ENCODE measurements around the gene SELENON.

The SELENON gene

DNA sequence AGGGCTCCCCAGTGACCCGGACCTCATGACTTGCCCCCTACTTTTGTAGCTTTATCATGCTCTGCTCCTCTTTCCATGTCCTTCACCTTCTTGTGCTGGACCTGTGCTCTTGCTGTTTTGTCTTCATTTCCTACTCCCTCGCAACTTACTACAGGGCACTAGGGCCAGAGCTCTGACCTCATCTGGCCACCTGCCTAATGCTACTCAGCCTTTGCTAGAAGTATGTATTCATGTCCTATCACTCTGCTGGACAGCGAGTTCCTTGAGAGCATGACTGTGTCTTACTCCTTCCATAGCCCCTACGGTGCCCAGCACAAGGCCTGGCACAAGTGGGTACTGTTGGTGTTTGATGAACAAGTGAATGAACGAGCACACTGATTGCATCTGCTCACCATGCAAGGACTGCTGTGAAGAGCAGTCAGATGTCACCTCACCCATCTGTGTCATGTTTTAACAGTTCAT is 21.7 kb downstream of the SELENON start:
- no peak for TF ChIP-seq NFIC (IDR thresholded peaks at IDR 0.05)
- TF ChIP-seq, protein P1, sequence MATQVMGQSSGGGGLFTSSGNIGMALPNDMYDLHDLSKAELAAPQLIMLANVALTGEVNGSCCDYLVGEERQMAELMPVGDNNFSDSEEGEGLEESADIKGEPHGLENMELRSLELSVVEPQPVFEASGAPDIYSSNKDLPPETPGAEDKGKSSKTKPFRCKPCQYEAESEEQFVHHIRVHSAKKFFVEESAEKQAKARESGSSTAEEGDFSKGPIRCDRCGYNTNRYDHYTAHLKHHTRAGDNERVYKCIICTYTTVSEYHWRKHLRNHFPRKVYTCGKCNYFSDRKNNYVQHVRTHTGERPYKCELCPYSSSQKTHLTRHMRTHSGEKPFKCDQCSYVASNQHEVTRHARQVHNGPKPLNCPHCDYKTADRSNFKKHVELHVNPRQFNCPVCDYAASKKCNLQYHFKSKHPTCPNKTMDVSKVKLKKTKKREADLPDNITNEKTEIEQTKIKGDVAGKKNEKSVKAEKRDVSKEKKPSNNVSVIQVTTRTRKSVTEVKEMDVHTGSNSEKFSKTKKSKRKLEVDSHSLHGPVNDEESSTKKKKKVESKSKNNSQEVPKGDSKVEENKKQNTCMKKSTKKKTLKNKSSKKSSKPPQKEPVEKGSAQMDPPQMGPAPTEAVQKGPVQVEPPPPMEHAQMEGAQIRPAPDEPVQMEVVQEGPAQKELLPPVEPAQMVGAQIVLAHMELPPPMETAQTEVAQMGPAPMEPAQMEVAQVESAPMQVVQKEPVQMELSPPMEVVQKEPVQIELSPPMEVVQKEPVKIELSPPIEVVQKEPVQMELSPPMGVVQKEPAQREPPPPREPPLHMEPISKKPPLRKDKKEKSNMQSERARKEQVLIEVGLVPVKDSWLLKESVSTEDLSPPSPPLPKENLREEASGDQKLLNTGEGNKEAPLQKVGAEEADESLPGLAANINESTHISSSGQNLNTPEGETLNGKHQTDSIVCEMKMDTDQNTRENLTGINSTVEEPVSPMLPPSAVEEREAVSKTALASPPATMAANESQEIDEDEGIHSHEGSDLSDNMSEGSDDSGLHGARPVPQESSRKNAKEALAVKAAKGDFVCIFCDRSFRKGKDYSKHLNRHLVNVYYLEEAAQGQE (IDR thresholded peaks at IDR 0.05; ENCODE audit: low read depth) = no peak; the same call in 1 of the 2 replicates
- TF ChIP-seq EP300 (IDR thresholded peaks at IDR 0.05; ENCODE audit: borderline replicate concordance) = no peak
- TF ChIP-seq TEAD4 (IDR thresholded peaks at IDR 0.05) = no peak
- TF ChIP-seq YY1 (IDR thresholded peaks at IDR 0.05; ENCODE audit: low read depth) = no peak
- TF ChIP-seq FOXM1 (IDR thresholded peaks at IDR 0.05; ENCODE audit: borderline replicate concordance, low read depth) = no peak
- TF ChIP-seq, protein P2, sequence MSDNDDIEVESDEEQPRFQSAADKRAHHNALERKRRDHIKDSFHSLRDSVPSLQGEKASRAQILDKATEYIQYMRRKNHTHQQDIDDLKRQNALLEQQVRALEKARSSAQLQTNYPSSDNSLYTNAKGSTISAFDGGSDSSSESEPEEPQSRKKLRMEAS (IDR thresholded peaks at IDR 0.05) = no peak
- no peak for TF ChIP-seq TAF1 (IDR thresholded peaks at IDR 0.05; ENCODE audit: low read depth)
- no peak for TF ChIP-seq CREB1 (IDR thresholded peaks at IDR 0.05; ENCODE audit: low read depth)
- no peak for TF ChIP-seq EGR1 (IDR thresholded peaks at IDR 0.05)
- TF ChIP-seq CEBPB (IDR thresholded peaks at IDR 0.05) = no peak
- no peak for TF ChIP-seq TCF12 (IDR thresholded peaks at IDR 0.05; ENCODE audit: low read depth)
- no peak for TF ChIP-seq RAD21 (IDR thresholded peaks at IDR 0.05; ENCODE audit: low read depth)
- no peak for TF ChIP-seq ZBTB7A (IDR thresholded peaks at IDR 0.05; ENCODE audit: low read depth)
- TF ChIP-seq, protein P3, sequence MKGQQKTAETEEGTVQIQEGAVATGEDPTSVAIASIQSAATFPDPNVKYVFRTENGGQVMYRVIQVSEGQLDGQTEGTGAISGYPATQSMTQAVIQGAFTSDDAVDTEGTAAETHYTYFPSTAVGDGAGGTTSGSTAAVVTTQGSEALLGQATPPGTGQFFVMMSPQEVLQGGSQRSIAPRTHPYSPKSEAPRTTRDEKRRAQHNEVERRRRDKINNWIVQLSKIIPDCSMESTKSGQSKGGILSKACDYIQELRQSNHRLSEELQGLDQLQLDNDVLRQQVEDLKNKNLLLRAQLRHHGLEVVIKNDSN (IDR thresholded peaks at IDR 0.05) = no peak

DNA sequence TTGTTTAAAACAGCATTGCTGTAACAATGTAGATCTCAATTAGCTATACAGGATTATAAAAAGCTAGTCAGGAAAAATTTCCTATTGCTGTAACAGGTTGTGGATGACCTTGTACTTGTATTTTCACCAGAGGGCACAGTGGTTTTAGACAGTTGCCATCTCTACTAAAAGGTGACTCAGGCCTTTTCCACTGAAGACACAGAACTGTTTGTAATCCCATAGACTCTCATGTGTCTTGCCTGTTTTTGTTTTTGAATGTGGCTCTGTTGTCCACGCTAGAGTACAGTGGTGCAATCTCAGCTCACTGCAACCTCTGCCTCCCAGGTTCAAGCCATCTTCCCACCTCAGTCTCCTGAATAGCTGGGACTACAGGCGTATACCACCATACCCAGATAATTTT is 25.6 kb downstream of the SELENON start:
- no peak for TF ChIP-seq CEBPB (IDR thresholded peaks at IDR 0.05)
- no peak for TF ChIP-seq EGR1 (IDR thresholded peaks at IDR 0.05)
- no peak for TF ChIP-seq NFIC (IDR thresholded peaks at IDR 0.05)
- no peak for TF ChIP-seq TAF1 (IDR thresholded peaks at IDR 0.05; ENCODE audit: low read depth)
- TF ChIP-seq, protein P2 (IDR thresholded peaks at IDR 0.05) = no peak
- TF ChIP-seq TEAD4 (IDR thresholded peaks at IDR 0.05) = no peak
- TF ChIP-seq FOXM1 (IDR thresholded peaks at IDR 0.05; ENCODE audit: borderline replicate concordance, low read depth) = no peak
- TF ChIP-seq ZBTB7A (IDR thresholded peaks at IDR 0.05; ENCODE audit: low read depth) = no peak
- TF ChIP-seq YY1 (IDR thresholded peaks at IDR 0.05; ENCODE audit: low read depth) = no peak
- TF ChIP-seq, protein P3 (IDR thresholded peaks at IDR 0.05) = no peak
- TF ChIP-seq TCF12 (IDR thresholded peaks at IDR 0.05; ENCODE audit: low read depth) = no peak
- TF ChIP-seq EP300 (IDR thresholded peaks at IDR 0.05; ENCODE audit: borderline replicate concordance) = no peak
- TF ChIP-seq, protein P1 (IDR thresholded peaks at IDR 0.05; ENCODE audit: low read depth) = no peak
- TF ChIP-seq CREB1 (IDR thresholded peaks at IDR 0.05; ENCODE audit: low read depth) = no peak
- TF ChIP-seq RAD21 (IDR thresholded peaks at IDR 0.05; ENCODE audit: low read depth) = no peak

DNA sequence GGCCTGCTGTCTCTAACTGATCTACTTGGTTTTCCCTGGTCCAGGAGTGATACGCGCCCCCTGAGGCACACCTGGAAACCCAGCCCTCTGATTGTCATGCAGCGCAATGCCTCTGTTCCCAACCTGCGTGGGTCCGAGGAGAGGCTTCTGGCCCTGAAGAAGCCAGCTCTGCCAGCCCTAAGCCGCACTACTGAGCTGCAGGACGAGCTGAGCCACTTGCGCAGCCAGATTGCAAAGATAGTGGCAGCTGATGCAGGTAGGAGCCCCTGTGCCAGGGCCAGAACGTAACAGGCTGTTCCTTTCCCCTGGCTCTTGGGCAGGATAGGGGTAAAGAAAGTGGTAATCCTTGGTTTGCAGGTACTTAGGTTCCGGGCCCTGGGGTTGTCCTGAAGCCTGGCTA is 26.6 kb downstream of the SELENON start:
- TF ChIP-seq EGR1 (IDR thresholded peaks at IDR 0.05) = no peak
- TF ChIP-seq YY1 (IDR thresholded peaks at IDR 0.05; ENCODE audit: low read depth) = no peak
- no peak for TF ChIP-seq TCF12 (IDR thresholded peaks at IDR 0.05; ENCODE audit: low read depth)

DNA sequence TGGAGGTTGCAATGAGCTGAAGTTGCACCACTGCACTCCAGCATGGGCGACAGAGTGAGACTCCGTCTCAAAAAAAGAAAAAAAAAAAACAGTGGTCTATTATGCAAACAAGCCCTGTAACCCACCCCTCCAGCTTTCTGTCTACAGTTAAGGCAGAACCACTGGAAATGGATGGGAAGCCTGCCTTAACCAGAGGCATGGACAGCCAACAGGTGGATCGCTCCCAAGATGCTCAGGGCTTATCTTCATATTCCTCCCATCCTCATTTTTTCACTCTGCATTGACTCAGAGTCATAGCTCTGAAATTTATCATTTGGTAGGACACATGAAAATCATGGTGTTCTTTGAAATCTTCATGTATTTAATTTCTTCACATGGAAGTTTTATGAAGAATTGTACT is 28.5 kb downstream of the SELENON start:
- TF ChIP-seq CEBPB (IDR thresholded peaks at IDR 0.05) (no peak), TAF1 (IDR thresholded peaks at IDR 0.05; ENCODE audit: low read depth) (no peak), NFIC (IDR thresholded peaks at IDR 0.05) (no peak), EP300 (IDR thresholded peaks at IDR 0.05; ENCODE audit: borderline replicate concordance) (no peak), FOXM1 (IDR thresholded peaks at IDR 0.05; ENCODE audit: borderline replicate concordance, low read depth) (no peak), ZBTB7A (IDR thresholded peaks at IDR 0.05; ENCODE audit: low read depth) (no peak), YY1 (IDR thresholded peaks at IDR 0.05; ENCODE audit: low read depth) (no peak), RAD21 (IDR thresholded peaks at IDR 0.05; ENCODE audit: low read depth) (no peak), TCF12 (IDR thresholded peaks at IDR 0.05; ENCODE audit: low read depth) (no peak), TEAD4 (IDR thresholded peaks at IDR 0.05) (no peak), EGR1 (IDR thresholded peaks at IDR 0.05) (no peak), CREB1 (IDR thresholded peaks at IDR 0.05; ENCODE audit: low read depth) (no peak)
- TF ChIP-seq, protein P3 (IDR thresholded peaks at IDR 0.05) = no peak
- TF ChIP-seq, protein P2 (IDR thresholded peaks at IDR 0.05) = no peak
- TF ChIP-seq, protein P1 (IDR thresholded peaks at IDR 0.05; ENCODE audit: low read depth) = no peak
